GM19099 (cell line): ENCODE measurements around the gene TEX14.

Experiments used
- POLR2A ChIP-seq: IDR thresholded peaks from 3 replicates; pipeline ENCODE4 v1.6.1; 2011; ENCODE audit warnings: low read depth; ENCODE audit not compliant: insufficient read length; ENCODE audit errors: extremely low read depth

The TEX14 gene

DNA sequence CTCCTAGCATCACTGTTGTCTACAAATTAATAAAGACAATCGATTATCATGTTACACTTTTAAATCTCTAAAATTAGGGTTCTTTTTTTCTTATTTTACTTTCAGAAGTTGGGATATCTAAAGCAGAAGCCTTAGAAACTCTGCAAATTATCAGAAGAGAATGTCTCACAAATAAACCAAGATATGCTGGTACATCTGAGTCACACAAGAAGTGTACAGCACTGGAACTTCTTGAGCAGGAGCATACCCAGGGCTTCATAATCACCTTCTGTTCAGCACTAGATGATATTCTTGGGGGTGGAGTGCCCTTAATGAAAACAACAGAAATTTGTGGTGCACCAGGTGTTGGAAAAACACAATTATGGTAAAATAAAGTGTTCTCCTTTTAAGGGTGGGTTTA lies 3.0 kb upstream of the TEX14 start:
- TF ChIP-seq POLR2A, result no peak

DNA sequence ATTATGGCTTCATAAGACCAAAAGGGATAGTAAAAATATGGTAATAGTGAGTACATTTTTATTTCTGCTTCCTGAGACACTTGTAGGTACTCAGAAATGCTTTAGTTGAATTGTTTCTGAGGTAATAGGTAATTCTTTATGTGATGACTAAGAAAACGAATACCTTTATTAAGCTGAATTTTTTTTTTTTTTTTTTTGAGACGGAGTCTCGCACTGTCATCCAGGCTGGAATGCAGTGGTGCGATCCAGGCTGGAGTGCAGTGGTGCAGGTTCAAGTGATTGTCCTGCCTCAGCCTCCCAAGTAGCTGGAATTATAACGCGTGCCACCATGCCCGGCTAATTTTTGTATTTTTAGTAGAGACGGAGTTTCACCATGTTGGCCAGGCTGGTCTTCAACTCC lies 2.5 kb upstream of the TEX14 start:
- no peak for TF ChIP-seq POLR2A

DNA sequence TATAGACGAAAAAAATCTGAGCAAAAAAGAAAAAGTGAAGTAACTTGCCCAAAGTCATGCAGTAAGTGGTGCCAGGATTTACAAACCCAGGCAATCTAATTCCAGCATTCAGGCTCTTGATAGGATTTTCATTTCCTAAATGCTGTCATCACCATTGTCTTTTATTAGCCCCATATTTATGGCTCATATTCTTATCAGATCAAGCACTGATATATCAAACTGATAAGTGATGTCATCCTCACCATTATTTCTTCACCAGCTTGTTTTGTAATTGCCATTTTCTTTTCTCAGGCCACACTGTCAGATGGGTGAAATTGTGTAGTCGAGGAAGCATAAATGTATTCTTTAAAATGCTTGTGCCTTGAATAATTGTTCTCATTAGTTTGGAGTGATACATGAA lies 1.9 kb upstream of the TEX14 start:
- no peak for TF ChIP-seq POLR2A

DNA sequence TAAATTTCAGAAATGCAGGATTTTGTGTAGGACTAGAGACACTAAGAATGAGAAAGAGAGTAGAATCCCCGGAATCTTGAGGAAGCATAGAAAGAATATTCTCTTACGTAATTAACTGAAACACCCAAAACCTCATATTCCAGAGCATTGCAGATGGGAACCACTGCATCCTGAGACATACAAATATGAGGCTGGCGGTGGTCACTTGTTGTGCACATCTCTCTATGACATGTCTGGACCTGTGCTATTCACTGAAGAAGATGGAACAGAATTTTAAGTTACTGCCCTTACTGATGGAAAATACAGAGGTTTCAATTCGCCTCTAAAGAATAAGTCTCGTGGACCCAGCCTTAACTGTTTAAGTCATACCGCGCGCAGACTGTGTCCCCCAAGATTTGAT lies 1.4 kb upstream of the TEX14 start:
- no peak for TF ChIP-seq POLR2A

DNA sequence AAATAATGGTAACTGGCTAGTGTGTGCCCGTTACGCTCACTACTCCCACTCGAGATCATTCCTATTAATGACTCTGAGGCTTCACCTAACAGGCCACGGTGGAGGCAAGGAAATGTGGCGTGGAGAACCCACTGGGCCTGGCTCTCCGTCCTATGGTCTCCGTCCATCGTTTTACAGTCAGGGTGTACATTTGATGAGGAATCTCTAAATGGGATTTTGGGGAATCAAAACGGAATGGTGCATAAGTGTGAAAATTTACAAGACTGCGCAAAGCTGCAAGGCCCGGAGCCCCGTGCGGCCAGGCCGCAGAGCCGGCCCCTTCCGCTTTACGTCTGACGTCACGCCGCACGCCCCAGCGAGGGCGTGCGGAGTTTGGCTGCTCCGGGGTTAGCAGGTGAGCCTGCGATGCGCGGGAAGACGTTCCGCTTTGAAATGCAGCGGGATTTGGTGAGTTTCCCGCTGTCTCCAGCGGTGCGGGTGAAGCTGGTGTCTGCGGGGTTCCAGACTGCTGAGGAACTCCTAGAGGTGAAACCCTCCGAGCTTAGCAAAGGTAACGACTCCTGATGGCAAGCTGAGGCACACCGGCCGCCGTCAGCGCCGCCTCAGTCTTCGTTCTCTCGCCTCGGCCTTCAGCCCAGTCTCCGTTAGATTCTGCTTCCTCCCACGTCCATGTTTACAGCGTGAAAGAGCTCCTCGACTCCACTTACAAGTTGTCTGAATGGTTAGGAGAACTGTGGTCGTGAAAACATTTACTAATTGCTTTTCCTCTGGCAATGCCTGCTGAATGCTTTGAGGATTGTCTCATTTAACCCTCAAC lies 602 bp upstream of the TEX14 start, which contains the start of gene RAD51C:
Gene RAD51C (plus strand): TSS at position 364 of the 817 bp plus-strand sequence. CDS start 42 bp downstream, at position 406.
- TF ChIP-seq POLR2A, result peak; percentile 94

DNA sequence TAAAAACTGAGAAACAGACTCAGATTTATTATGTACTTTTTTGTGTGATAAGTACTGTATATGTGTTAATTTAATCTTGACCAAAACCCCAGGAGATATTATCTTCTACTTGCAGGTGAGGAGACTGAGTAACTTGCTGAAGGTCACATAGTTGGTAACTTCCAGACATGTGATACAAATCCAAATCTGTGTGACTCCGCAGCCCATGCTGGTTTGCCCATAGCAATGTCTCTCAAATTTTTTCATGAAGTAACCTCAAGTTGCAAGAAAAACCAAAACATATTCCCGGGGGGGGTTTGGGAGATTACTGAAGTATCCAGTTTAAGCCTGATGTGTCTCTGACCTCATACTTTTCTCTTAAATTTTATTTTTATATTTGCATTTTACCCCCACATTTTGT lies 3.3 kb downstream of the TEX14 start:
- no peak for TF ChIP-seq POLR2A

DNA sequence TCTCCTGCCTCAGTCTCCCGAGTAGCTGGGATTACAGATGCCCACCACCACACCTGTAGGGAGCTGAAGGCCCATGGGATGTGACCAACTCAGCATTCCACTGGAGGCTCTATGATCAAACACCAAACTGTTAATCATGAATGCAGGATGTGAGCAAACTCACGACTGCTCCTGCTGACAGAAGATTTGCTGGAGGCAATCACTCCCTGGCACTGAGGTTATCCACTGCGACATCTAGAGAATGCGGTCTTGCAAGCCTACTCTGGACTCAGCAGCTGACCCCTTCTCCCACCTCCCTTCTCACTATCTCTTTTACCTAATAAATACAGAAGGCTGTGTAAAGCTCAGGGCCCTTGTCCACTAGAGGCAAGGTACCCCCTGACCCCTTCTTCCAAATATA lies 4.9 kb downstream of the TEX14 start:
- TF ChIP-seq POLR2A, result no peak

DNA sequence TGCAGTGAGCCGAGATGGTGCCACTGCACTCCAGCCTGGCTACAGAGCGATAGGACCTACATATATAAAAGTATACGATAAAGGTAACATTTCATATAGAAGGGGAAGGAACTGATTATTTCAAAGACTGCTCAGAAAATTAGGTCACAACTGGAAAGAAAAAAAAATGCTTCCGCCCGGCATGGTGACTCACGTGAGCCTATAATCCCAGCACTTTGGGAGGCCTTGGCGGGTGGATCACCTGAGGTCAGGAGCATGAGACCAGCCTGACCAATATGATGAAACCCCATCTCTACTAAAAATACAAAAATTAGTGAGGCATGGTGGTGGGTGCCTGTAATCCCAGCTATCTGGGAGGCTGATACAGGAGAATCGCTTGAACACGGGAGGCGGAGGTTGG lies 7.8 kb downstream of the TEX14 start:
- no peak for TF ChIP-seq POLR2A

DNA sequence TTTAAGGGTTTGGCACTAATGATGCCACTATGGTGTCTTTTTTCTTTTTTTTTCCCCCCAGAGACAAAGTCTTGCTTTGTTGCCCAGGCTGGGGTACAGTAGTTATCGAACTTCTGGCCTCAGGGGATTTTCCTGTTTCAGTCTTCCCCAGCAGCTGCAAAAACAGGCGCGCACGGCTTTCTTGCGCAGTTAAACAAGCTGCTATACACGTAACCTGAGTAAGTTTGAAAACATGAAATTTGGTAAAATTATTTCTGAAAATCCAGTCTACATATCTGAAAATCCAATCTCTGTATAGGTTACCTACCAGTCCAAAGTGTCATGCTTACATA lies 11.8 kb downstream of the TEX14 start:
- no peak for TF ChIP-seq POLR2A

DNA sequence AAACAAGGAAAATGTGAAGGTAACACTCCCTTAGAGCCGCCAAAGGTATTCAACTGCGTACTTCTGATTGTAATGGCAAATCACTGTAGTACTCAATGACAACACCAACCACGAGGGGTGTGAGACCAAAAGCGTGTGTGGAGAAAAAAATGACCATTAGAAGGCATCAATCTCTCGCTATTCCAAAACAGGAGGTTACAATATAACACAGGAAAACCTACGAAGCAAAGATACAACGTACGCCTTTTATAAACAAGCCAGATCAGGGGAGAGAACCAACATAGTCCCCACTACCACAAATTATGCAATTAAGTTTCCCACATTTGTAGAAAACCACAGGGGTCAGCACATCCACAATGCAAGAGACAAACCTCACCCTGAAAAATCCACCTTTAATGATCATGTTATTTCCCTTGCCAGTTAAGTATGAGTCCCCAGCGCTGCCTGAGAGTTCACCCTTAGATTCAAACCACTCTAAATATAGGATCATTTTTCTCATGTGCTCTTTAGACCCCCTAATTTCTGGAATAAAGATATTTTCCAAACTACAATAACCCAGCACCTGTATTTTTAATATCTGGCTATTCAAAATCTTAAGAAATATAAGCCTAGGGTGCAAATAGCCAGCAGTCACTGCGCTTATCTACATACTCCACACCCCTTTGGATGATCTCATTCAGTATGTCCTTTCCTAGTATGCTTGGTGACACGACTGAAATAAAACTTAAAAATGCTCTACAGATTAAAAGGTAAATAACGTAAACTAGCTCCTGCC lies 12.4 kb downstream of the TEX14 start:
- peak; percentile 46 for TF ChIP-seq POLR2A

DNA sequence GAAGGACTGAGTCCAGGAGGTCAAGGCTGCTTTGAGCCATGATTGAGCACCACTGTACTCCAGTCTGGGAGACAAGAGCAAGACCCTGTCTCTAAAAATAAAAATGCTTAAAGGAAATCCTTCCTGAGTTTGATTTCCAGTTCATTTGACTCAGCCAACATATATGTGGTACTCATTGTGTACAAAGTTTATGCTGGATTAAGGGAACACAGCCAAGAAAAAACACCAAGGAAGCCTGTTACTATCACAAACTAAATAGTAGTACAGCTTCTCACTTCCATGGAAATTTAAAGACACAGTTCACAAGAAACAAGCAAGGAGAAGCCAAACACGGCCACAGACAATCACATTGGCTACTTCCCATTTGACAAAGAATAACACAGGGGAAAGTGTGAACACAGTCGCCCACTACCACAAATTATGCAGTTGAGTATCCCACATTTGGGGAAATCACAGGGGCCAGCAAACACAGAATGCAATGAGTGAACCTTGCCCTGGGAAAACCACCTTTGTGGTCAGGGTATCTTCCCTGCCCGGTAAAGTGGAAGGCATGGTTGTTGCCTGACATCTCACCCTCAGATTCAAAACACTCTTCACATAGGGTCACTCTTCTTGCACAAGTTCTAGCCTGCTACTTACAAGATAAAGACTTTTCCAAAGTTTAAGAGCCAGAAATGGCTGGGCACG lies 14.5 kb downstream of the TEX14 start:
- no peak for TF ChIP-seq POLR2A

DNA sequence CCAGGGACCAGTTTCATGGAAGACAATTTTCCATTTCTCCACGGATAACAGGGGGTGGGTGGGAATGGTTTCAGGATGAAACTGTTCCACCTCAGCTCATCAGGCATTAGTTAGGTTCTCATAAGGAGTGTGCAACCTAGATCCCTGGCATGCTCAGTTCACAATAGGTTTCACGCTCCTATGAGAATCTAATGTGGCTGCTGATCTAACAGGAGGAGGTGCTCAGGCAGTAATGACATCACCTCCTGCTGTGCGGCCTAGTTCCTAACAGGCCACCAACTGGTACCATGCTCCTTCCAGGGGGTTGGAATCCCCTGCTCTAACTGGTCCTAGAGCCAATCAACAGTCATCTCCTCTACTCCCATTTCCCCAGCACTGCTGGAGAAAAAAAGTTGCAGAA lies 19.9 kb downstream of the TEX14 start:
- no peak for TF ChIP-seq POLR2A

DNA sequence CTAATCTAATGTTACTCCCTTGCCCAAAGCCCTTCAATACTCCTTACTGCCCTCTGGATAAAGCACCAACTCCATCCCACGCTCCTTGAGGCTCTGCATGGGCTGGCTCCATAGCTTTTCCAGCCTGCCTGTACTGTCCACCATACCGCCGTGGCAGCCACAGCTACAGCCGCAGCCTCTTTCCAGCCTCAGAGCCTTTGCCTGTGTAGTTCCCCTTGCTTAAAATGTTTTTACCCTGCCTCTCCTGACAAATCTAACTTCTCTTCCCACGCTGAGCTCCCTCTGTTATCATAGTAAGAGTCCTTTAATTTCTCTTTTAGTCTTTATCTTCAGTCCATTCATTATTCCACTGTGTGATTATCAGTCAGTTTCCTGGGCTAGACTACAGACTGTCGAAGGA lies 22.0 kb downstream of the TEX14 start:
- no peak for TF ChIP-seq POLR2A

DNA sequence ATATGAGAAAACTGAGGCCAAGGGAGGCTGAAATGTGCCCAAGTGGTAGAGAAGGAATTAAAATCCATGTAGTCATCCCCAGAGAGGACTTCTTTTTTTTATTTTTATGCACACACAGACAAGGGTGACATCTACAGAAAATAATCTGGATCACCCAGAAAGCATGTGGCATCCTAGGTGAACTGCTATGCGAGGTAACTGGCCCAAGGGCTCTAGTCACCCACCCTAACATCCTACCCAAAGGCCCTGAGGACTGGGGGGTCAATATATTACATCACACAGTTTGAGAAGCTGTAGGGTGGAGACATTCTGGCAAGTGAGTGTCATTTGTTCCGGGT lies 23.3 kb downstream of the TEX14 start:
- TF ChIP-seq POLR2A, result no peak

DNA sequence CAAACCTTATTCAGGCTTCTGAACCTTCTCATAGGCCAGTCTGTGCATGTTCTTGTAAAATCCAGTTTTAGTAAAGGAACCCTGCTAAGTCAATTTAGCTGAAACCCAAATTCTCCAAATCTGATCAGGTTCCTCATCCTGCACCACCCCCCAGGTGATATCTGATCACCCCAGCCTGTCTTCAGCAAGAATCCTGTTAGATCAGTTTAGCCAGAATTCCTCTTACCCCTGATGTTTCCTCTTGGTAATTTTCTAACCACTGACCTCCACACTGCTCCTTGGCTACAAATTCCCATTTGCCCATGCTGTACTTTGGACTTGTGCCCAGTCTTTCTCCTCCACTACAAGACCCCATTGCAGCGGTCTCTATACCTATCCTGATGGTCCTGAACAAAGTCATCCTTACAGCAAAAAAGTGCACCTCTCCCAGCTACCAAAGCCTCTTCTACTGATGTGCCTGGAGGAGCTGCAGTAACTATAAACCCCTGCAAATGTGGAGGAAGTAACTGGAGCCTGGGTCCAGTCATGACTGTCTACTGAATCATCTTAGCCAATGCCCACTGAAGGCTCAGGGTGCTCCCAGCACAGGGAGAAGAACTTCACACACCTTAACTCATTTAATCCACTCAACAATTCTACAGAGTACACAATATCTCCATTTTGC lies 23.8 kb downstream of the TEX14 start:
- TF ChIP-seq POLR2A, result no peak
